ENCODE data around the gene PON3.
A peak's percentile ranks its signal among the peaks of the same experiment; 100 is the strongest.

Gene PON3

GRCh38 chr7:95396136-95397032 is at the start of gene PON3:
Gene PON3, minus strand, starts transcription at chr7:95396375. Its CDS starts 25 bp downstream, at chr7:95396350.
- no peak for DNase-seq

- no peak for DNase-seq
Observed at GRCh38 chr7:95444796-95445195, 48.6 kb upstream of the PON3 start.

GRCh38 chr7:95441042-95441823 is 45.1 kb upstream of the PON3 start:
- DNase-seq = no peak

- DNase-seq = no peak
Observed at GRCh38 chr7:95440394-95441038, 44.3 kb upstream of the PON3 start.

- no peak for DNase-seq
Observed at GRCh38 chr7:95436407-95436806, 40.2 kb upstream of the PON3 start.

- DNase-seq = no peak
Observed at GRCh38 chr7:95435422-95435780, 39.2 kb upstream of the PON3 start.

- peak; percentile 37 for DNase-seq
Observed at GRCh38 chr7:95434557-95435421, 38.6 kb upstream of the PON3 start, which contains the start of gene PON2. Gene PON2, minus strand, starts transcription at chr7:95435028. Its CDS starts 77 bp downstream, at chr7:95434951.

- DNase-seq = peak; percentile 19
Observed at GRCh38 chr7:95433952-95434556, 37.9 kb upstream of the PON3 start.

GRCh38 chr7:95433129-95433528 is 37.0 kb upstream of the PON3 start:
- no peak for DNase-seq

- DNase-seq = no peak
Observed at GRCh38 chr7:95432606-95433005, 36.4 kb upstream of the PON3 start.

GRCh38 chr7:95430864-95431263 is 34.7 kb upstream of the PON3 start:
- no peak for DNase-seq

GRCh38 chr7:95429241-95429990 is 33.2 kb upstream of the PON3 start:
- DNase-seq = no peak

GRCh38 chr7:95427914-95428516 is 31.8 kb upstream of the PON3 start:
- no peak for DNase-seq

GRCh38 chr7:95427166-95427565 is 31.0 kb upstream of the PON3 start:
- DNase-seq = no peak

GRCh38 chr7:95425694-95426093 is 29.5 kb upstream of the PON3 start:
- DNase-seq = no peak

GRCh38 chr7:95424716-95425115 is 28.5 kb upstream of the PON3 start:
- DNase-seq = no peak

- DNase-seq = no peak
Observed at GRCh38 chr7:95421847-95422444, 25.8 kb upstream of the PON3 start.

GRCh38 chr7:95421000-95421846 is 25.0 kb upstream of the PON3 start:
- DNase-seq = peak; percentile 85

GRCh38 chr7:95412075-95412474 is 15.9 kb upstream of the PON3 start:
- DNase-seq = no peak
